ENCODE measurements around the gene USP32.

USP32 gene

DNA sequence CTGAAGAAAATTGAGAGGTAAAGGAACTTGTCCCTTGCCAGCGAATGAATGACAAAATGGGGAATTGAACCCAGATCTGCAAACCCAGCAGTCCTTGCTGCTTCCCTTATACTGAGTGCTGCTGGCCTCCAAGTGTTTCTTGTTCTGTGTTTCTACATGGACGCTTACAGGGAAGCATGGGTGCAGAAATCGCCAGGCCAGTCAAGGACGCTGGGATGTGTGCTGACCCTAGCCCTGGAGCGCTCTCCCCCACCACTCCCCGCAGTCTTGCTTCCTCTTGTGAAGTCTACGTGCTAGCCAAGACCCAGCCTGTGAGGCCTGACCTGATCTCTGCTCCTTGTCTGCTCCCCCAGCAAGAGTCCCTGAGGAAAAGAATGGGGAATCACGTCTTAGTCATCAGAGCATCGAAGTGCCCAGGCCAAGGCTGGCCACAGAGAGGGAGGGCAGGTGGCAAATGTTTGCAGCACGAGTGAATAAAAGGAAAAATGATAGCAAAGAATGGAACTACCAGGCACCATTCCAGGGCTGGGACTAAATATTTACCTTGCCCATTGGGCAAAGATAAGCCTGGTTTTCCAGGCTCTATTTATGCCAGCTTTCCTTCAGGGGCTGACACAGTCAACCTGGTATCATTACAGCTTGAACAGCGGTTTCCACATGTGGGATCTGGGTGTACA lies 224.7 kb downstream of the USP32 start:
- H3K4me3 ChIP-seq (ENCODE audit: control insufficient read depth, low read depth, low read length): no peak overlapping the region
- TF ChIP-seq, protein P1, sequence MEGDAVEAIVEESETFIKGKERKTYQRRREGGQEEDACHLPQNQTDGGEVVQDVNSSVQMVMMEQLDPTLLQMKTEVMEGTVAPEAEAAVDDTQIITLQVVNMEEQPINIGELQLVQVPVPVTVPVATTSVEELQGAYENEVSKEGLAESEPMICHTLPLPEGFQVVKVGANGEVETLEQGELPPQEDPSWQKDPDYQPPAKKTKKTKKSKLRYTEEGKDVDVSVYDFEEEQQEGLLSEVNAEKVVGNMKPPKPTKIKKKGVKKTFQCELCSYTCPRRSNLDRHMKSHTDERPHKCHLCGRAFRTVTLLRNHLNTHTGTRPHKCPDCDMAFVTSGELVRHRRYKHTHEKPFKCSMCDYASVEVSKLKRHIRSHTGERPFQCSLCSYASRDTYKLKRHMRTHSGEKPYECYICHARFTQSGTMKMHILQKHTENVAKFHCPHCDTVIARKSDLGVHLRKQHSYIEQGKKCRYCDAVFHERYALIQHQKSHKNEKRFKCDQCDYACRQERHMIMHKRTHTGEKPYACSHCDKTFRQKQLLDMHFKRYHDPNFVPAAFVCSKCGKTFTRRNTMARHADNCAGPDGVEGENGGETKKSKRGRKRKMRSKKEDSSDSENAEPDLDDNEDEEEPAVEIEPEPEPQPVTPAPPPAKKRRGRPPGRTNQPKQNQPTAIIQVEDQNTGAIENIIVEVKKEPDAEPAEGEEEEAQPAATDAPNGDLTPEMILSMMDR (IDR thresholded peaks at IDR 0.05; ENCODE audit: control insufficient read depth, insufficient read depth, low read depth, low read length, missing control alignments): no peak
- no peak for DNase-seq (ENCODE audit: low read depth)

DNA sequence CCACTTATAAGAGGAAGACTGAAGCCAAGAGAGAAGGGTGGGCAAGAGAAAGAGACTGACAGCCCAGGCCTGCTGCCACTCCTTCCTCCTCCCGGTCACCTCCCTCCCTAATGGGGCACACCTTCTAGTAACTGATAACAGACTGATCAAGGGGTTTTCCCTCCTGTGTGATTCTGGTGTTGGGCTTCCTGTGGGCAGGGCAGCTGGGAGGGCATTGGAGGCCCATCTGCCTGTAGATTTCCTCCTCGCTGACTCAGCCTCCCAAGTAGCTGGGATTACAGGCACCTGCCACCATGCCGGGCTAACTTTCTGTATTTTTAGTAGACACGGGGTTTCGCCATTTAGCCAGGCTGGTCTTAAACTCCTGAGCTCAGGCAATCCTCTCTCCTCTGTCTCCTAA lies 226.0 kb downstream of the USP32 start:
- no peak overlapping the region for H3K4me3 ChIP-seq (ENCODE audit: control insufficient read depth, low read depth, low read length)
- TF ChIP-seq, protein P1 (IDR thresholded peaks at IDR 0.05; ENCODE audit: control insufficient read depth, insufficient read depth, low read depth, low read length, missing control alignments): no peak
- no peak for DNase-seq (ENCODE audit: low read depth)

DNA sequence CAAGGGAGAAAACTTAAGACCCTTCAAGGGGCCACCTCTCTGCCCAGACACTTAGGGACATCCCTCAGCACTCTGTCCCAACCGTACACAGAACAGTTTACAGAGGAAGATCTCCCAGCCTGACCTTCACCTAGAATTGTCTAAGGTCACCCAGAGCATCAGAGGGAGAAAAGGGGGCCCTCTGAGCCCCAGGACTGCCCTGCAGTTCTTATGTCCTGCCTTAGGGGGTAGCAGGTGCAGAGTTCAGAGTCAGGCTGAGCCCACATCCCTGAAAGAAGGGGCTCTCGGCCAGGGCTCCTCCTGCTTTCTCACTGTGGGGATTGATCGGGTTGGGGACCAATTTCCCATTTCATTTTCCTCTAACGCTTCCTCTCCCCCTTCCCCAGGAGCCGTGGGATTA lies 226.7 kb downstream of the USP32 start:
- no peak for DNase-seq (ENCODE audit: low read depth)
- H3K4me3 ChIP-seq (ENCODE audit: control insufficient read depth, low read depth, low read length): no peak overlapping the region
- TF ChIP-seq, protein P1 (IDR thresholded peaks at IDR 0.05; ENCODE audit: control insufficient read depth, insufficient read depth, low read depth, low read length, missing control alignments): no peak

DNA sequence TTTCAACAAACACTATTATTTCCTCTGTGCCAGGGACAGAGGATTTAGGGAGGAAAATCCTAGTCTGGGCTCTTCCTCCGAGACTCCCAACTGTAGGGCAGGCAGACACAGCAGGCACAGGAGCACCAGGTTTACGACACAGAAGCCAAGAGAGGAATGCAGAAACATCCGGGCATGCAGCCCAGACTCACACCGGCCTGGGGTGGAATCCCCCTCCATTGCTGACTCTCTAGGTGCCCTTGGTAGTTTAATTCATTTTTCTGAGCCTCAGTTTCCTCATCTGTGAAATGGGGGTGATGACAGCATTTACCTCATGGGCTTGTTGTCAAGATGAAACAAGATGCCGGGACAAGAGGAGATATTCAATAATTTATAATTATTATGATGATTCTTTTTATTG lies 227.2 kb downstream of the USP32 start:
- no peak for DNase-seq (ENCODE audit: low read depth)
- no peak overlapping the region for H3K4me3 ChIP-seq (ENCODE audit: control insufficient read depth, low read depth, low read length)
- TF ChIP-seq, protein P1 (IDR thresholded peaks at IDR 0.05; ENCODE audit: control insufficient read depth, insufficient read depth, low read depth, low read length, missing control alignments): no peak

DNA sequence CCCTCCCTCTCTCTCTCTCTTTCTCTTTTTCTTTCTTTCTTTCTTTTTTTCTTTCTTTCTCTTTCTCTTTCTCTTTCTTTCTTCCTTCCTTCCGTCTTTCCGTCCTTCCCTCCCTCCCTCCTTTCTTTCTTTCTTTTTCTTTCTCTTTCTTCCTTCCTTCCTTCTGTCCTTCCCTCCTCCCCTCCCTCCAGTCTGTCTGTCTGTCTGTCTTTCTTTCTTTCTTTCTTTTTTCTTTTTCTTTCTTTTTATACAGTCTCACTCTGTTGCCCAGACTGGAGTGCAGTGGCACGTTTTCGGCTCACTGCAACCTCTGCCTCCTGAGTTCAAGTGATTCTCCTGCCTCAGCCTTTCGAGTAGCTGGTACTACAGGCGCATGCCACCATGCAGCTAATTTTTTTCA lies 227.8 kb downstream of the USP32 start:
- TF ChIP-seq, protein P1 (IDR thresholded peaks at IDR 0.05; ENCODE audit: control insufficient read depth, insufficient read depth, low read depth, low read length, missing control alignments): no peak
- no peak for DNase-seq (ENCODE audit: low read depth)
- H3K4me3 ChIP-seq (ENCODE audit: control insufficient read depth, low read depth, low read length): no peak overlapping the region

DNA sequence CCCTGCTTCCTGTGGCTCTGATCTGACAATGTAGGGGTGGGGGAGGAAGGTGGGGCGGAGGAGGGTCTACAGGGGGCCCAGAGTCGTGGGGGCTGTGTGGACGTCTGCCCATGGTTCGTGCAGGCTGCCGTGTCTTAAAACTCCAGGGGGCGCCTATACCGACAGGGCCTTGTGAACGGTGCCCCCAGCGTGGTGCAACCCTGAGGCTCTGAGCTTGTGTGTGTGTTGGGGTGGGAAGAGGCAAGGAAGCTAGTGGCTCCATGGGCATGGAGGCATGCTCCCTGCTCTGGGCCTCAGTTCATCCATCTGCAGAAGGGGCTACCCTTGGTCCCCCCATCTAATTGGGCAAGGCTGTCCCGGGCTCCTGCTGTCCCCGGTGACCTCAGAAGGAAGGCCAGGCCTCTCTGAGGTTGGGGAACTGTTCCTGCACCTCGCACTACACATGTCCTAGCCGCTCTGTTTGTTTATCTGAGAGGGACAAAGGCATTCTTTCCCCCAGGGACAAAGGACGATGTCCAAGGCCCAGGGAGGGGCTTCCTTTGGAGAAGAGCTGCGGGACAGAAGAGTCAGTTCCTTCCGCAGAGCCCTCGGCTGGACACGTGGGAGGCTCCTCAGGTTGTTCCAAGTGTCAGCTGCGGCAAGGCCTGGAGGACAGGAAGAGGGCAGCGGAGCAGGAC lies 228.7 kb downstream of the USP32 start:
- TF ChIP-seq, protein P1 (IDR thresholded peaks at IDR 0.05; ENCODE audit: control insufficient read depth, insufficient read depth, low read depth, low read length, missing control alignments): peak; percentile 8
- no peak for DNase-seq (ENCODE audit: low read depth)
- H3K4me3 ChIP-seq (ENCODE audit: control insufficient read depth, low read depth, low read length): no peak overlapping the region

Data from AG09309 (cell line).